Parathyroid adenoma (tissue), 2 donors: ENCODE data around the gene AQP2.
A peak's percentile ranks its signal among the peaks of the same experiment; 100 is the strongest.

Experiments used
- H2AFZ ChIP-seq: fragments of 300-600 bp; sonication (generic); one replicate; pipeline ENCODE4 v1.7.0; 2017; ENCODE audit warnings: antibody characterized with exemption, mild to moderate bottlenecking
- H3K27ac ChIP-seq: fragments of 300-600 bp; sonication (generic); one replicate; pipeline ENCODE4 v1.7.0; 2017
- H3K27me3 ChIP-seq: fragments of 300-600 bp; sonication (generic); one replicate; pipeline ENCODE4 v1.7.0; 2017; ENCODE audit warnings: low read length; ENCODE audit not compliant: control insufficient read depth, insufficient read depth
- H3K36me3 ChIP-seq: fragments of 300-600 bp; sonication (generic); one replicate; pipeline ENCODE4 v1.7.0; 2017; ENCODE audit warnings: low read length; ENCODE audit not compliant: control insufficient read depth, insufficient read depth
- H3K4me1 ChIP-seq: fragments of 300-600 bp; sonication (generic); one replicate; pipeline ENCODE4 v1.7.0; 2017; ENCODE audit warnings: control low read depth
- H3K4me2 ChIP-seq: fragments of 300-600 bp; sonication (generic); one replicate; pipeline ENCODE4 v1.7.0; 2017; ENCODE audit warnings: low read length
- H3K4me3 ChIP-seq: fragments of 300-600 bp; sonication (generic); one replicate; pipeline ENCODE4 v1.7.0; 2017; ENCODE audit warnings: low read depth, low read length
- H3K79me2 ChIP-seq: fragments of 300-600 bp; sonication (generic); one replicate; pipeline ENCODE4 v1.7.0; 2017; ENCODE audit warnings: control low read depth
- H3K9ac ChIP-seq: fragments of 300-600 bp; sonication (generic); one replicate; pipeline ENCODE4 v1.7.0; 2017; ENCODE audit warnings: mild to moderate bottlenecking
- H3K9me3 ChIP-seq: fragments of 300-600 bp; sonication (generic); one replicate; pipeline ENCODE4 v1.7.0; 2017; ENCODE audit warnings: low read length; ENCODE audit not compliant: control insufficient read depth
- TF ChIP-seq, protein P1 (sequence below): fragments of 300-600 bp; sonication (generic); IDR thresholded peaks from one replicate; pipeline ENCODE4 v1.7.0; 2017; ENCODE audit warnings: antibody characterized with exemption, mild to moderate bottlenecking
- donor health status: primary hyperparathyroidism.

Gene AQP2

DNA sequence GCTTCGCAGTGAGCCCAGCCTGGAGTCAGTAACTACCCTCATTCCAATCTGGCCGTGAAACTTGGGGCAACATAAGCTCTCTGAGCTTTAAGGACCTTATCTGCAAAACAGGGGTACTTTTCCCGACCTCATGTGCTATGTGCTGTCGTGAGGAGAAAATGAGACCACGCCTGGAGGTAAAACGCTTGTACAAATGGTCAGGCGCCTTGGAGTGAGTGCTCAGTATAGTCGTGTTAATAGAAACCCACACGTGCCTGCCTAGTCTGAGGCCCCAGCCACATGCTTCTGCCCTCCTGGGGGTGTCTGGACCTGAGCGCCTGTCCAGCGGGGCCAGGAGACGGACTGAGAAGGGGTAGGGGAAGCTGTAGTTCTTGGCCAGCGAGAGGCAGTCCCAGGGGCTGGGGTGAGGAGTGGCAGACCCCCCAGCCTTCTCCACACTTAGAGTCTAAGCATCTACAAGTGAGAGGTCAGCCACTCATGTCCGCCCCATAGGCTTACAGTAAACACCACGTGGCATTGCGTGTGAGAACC, 16.0 kb downstream of the AQP2 start:
- no peaks in the 10 kb centered on the region for H3K27me3 ChIP-seq
- no peak overlapping the region for H3K27ac ChIP-seq
- H3K36me3 ChIP-seq = no peaks in the 10 kb centered on the region
- H3K4me1 ChIP-seq = peaks cover 10% of the 10 kb centered on the region
- TF ChIP-seq, protein P1, sequence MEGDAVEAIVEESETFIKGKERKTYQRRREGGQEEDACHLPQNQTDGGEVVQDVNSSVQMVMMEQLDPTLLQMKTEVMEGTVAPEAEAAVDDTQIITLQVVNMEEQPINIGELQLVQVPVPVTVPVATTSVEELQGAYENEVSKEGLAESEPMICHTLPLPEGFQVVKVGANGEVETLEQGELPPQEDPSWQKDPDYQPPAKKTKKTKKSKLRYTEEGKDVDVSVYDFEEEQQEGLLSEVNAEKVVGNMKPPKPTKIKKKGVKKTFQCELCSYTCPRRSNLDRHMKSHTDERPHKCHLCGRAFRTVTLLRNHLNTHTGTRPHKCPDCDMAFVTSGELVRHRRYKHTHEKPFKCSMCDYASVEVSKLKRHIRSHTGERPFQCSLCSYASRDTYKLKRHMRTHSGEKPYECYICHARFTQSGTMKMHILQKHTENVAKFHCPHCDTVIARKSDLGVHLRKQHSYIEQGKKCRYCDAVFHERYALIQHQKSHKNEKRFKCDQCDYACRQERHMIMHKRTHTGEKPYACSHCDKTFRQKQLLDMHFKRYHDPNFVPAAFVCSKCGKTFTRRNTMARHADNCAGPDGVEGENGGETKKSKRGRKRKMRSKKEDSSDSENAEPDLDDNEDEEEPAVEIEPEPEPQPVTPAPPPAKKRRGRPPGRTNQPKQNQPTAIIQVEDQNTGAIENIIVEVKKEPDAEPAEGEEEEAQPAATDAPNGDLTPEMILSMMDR = no peak
- no peaks in the 10 kb centered on the region for H3K9me3 ChIP-seq
- H3K79me2 ChIP-seq = no peaks in the 10 kb centered on the region
- H3K9ac ChIP-seq = no peak overlapping the region
- peak overlapping the region; percentile 33 for H3K4me3 ChIP-seq
- H2AFZ ChIP-seq = peak overlapping the region; percentile 76
- no peak overlapping the region for H3K4me2 ChIP-seq

DNA sequence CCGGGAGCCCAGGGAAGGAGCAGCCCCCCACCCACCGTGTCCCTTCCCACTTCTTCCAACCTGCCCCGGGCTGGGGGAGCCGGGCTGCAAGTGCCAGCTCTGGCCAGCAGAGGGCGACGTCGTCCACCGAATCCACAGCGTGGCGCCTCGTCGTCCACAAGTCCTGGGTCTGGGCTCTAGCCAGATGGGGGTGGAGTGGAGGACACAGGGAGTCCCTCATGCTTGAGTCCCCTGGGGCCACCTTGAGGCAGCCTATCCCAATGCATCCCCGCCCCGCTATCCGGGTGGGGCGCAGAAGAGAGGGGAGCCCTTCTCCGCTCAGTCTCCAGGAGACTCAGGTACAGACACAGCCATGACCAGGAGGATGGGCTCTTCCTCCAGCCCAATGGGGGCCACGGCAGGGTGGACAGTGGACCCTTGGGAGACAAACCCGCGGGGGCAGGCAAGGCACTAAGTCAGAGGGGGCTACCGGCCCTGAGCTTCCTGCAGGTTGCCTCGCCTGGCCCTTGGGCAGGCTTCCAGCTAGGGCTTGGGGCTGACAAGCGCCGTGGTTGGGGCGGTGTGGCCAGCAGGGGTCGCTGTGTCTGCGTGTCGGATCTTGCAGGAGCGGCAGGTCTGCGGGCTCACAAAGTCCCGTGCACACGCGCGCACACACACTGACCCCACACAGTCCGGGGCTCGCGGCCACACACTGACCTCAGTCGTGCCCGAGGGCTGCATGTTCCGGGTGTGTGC, 16.7 kb downstream of the AQP2 start:
- H2AFZ ChIP-seq = peak overlapping the region; percentile 76
- no peaks in the 10 kb centered on the region for H3K36me3 ChIP-seq
- H3K4me2 ChIP-seq = peak overlapping the region; percentile 86
- TF ChIP-seq, protein P1 = peak; percentile 90
- H3K27ac ChIP-seq = no peak overlapping the region
- peak overlapping the region; percentile 33 for H3K4me3 ChIP-seq
- peaks cover 10% of the 10 kb centered on the region for H3K4me1 ChIP-seq
- H3K79me2 ChIP-seq = no peaks in the 10 kb centered on the region
- no peaks in the 10 kb centered on the region for H3K9me3 ChIP-seq
- H3K9ac ChIP-seq = no peak overlapping the region
- no peaks in the 10 kb centered on the region for H3K27me3 ChIP-seq

DNA sequence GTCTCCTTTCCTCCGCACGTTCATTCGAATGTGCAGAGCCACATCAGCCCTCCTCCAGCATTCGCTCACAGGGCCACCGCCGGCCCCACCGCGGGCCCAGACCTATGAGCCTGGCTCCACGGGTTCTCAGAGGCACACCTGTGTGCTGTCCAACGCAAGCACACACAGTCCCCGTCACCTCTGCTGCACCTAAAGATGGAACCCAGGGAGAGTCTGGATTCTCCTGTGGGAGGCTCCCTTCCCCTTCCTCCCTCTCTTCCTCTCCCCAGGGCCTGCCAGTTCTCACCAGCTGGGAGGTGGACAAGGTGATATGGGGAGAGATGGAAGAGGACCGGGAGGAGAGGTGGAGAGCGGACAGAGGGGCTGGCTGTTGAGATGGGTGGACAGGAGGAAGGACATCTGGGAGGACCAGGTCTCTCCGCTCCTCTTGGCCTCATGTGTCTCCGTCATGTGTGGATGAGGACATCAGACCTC, 17.3 kb downstream of the AQP2 start:
- Histone ChIP-seq H3K9ac (no peak overlapping the region), H3K36me3 (no peaks in the 10 kb centered on the region), H3K4me1 (peaks cover 6% of the 10 kb centered on the region), H2AFZ (peak overlapping the region; percentile 76), H3K27ac (no peak overlapping the region), H3K9me3 (no peaks in the 10 kb centered on the region), H3K4me3 (no peak overlapping the region), H3K4me2 (peak overlapping the region; percentile 86), H3K79me2 (no peaks in the 10 kb centered on the region), H3K27me3 (no peaks in the 10 kb centered on the region)
- TF ChIP-seq, protein P1 = no peak

DNA sequence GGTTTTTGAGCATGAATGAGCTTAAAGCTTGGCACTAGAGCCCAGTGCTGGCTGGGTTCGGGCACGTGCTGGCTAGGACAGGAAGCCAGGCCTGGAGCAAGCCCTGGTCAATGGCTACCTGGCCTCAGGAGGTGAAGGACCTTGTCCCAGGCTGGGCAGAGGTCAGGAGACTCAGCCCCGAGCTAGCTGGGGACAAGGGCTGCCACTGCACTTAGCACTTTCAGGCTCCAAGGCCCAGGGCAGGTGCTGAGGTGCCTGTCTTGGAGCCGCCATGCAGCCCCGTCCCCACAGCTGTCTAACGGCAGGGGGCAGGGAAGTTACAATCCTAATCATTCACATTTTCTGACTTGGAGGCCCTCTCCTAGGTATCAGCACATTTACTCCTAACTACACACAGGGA, 17.9 kb downstream of the AQP2 start:
- Histone ChIP-seq H3K4me2 (no peak overlapping the region), H3K79me2 (no peaks in the 10 kb centered on the region), H3K36me3 (no peaks in the 10 kb centered on the region), H2AFZ (no peak overlapping the region), H3K4me1 (peaks cover 4% of the 10 kb centered on the region), H3K27me3 (no peaks in the 10 kb centered on the region), H3K4me3 (no peak overlapping the region), H3K9ac (no peak overlapping the region), H3K9me3 (no peaks in the 10 kb centered on the region), H3K27ac (no peak overlapping the region)
- TF ChIP-seq, protein P1 = no peak
